Glomerular endothelial cell (primary cell): ENCODE data around the gene PPP1R14C. TPM values are rescaled to one million over a fixed set of nuclear protein-coding genes. Genes with fewer than 3 reads are reported as not detected.
"Not testable (repeated sequence)": the region's sequence is repeated elsewhere in the genome, so short reads cannot be mapped to it uniquely, and the experiment has no call there.

Source experiments
- DNase-seq: peaks from one replicate; pipeline ENCODE4 v3.0.0-alpha.2; 2011; ENCODE audit warnings: low read depth, low spot score; ENCODE audit errors: extremely low read depth
- total RNA-seq: library from RNA; depleted of rRNA; stranded (reverse); fragments of >200 nt; gene quantifications from 2 replicates; pipeline ENCODE4 v1.2.3, GENCODE V29; 2015

Gene PPP1R14C
- total RNA-seq, 1 donor from 2014 or later: 3.0 TPM

DNA sequence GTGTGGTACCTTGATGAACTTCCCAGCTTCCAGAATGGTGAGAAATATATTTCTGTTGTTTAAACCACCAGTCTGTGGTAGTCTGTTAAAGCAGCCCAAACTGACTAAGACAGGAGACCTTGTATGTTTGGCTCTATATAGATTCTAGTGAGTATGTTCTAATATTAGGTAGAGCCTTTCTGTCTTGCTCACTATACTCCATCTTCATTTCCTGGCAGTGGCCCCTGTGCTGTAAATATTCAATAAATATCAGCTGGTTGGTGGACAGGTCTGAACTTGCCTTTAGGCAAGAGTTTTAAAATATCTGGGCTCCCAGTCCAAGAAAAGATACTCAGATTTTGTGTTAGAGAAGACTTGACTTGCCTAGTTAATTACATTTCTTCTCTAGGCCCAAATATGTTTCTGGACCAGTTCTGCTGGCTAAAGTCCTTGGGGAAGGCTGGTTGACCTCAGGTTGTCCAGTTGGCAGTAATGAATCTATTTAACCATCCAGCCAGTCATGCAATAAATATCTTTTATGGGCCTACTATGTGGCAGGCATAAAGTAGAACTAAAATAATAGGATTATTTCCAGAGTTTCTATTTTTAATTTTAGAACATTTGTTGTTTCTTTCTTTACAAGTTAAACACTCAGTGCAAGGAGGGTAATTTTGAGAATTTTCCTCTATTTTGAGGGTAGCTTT lies 22.3 kb downstream of the PPP1R14C start:
- no peak for DNase-seq

DNA sequence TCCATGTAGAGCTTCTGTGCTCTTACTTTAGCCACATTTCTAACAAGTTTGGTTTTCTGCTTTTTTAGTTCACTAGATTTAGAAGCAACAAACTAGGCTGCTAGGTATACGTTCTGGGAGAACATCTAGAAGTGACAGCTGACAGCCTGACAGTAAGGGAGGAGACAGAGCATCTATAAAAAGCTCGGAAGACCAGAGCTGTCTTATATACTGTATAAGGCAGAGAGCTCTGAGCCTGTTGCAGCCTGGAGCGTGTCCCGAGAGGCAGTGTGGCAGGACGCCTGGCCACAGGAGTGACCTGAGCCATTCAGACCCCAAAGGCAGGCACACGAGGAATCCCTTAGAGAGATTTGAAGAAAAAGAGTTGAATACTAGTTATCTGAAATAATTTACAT lies 24.6 kb downstream of the PPP1R14C start:
- no peak for DNase-seq

DNA sequence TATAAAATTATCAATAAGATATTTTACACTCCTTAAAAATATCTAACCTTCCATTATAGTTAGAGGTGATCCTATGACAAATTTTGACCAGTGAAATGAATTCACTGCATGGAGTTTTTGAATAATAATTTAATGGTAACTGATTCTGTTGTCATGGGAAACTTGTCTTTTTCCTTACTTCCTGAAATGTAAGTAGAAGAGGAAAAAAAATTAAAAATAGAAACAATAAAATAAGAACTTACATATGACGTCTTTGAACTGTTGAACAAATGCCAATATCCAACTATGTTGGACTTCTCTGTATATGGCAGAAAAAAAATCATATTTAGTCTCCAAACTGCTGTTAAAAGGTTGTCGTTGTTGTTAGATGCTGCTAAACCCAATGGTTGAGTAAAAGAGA lies 26.3 kb downstream of the PPP1R14C start:
- DNase-seq: no peak

DNA sequence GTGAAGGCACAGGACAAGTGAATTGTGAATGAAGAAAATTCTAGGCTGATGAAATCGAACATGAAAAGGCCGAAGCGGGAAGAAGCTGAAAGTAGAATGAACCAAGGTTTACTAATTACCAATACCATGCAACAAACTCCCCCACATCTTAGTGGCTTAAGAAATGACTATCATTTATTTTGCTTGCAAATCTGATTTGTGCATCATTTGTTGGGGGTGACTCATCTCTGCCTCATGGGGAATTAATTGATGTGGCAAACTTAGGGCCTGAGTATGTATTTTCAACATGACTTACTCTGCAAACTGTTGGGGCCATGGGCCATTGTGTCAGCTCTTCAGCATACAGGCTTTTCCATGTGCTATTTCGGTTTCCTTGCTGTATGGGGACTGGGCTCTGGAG lies 26.8 kb downstream of the PPP1R14C start:
- no peak for DNase-seq

DNA sequence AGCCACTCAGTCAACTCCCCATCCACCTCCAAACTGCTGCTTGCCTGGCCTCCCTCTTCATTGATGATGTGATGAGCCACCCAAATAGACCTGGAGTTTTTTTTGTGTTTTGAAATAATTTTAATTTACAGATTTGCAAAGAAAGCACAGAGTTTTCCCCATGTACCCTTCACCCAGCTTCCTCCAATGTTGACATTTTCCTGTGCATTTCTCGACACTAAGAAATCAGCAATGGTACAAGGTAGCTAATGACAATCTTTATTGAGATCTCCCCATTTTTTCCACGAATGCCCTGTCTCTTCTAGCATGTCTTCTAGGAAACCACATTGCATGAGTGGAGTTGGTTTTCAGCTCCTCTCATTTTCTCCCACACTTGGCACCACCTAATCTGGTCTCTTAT lies 30.1 kb downstream of the PPP1R14C start:
- no peak for DNase-seq

DNA sequence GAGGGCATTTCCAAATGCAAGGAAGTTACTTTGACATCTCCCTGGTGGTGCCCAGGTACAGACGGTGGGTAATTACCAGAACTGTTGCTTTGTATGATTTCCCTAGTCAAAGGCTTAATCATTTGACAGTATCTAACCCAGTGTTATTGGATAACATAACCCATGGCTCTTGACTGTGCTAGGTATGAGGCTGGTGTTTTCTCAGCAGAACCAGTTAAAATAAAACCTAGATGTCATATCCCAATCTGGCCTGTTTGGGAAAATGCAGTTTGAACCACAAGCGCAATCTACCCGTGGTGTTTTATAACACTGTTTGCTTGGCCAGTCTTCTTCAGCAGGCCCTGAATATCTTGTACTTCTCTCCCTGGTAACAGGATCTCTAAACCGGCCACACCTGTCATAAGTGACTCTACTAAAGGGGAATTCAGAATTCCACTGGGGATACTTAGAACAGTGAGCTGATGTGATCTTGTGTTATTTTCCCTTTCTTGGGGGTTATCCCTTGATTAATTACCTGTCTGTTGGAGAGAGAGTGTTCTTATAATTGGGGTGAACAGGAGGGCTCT lies 32.8 kb downstream of the PPP1R14C start:
- no peak for DNase-seq

DNA sequence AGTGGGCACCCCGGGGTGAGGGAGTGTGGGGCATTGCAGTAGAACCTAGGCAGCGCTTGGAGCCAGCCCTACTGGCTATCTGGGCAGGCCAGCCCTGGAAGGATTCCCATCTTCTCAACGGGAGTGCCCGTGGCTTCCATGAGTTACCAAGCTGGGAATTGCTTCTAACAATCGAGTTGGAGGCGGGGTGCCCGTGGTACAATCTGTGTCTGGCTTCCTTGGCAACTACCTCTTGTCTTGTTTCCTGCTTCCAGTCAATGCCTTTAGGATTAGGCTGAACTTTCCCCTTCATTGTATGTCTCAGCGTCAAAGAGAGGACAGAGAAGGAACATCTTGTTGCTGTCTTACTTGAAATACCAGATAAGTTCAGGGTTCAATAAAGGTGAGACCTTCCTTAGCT lies 33.3 kb downstream of the PPP1R14C start:
- DNase-seq: no peak

DNA sequence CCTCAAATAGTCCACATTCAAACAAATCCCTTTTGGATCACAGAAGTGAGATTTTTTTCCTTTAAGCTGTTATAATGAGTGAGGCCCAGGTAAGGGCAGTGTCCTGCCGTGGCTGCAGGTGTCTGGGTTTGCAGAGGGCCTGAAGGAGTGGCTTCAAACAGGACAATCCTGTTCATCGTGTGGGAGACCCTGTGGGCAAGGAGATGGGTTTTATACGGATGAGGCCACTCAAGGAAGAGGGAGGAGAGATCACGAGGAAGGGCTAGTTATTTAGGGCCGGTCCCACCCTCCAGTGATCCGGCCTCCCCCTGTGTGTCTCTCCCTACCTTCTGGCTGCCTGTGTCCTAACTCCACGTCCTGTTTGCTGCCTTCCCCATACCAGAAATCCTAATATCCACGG lies 33.8 kb downstream of the PPP1R14C start:
- DNase-seq: no peak

DNA sequence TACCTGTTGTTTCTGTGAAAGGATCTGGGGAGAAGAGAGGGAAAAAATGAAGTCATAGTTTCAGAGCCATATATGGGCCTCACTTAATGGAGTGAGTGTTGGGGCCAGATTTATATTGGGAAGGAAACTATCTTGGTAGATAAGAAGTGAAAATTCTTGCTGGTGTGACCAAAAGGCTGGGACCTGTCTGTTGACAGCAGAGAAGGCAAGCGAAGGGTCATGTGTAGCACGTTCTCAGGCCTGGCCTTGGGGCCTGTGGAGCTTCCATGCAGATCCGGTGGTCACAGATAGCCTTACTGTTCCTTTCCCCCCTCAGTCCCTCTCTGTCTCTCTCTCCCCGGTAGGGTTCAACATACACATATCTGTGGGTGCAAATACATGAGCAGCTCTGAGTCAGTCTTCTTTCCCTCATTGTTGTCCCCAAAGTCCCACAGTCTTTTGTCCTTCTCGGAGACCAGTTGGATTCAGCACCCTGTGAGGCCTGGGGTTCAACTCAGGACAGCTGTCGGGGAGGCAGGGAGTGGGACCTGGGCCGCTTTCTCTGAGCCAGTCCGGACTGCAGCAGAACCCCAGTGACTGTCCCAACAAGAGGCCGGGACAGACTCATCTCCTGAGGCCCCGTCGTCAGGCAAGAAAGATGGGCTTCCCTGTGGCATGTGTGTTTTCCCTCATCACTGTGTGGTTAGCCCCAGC lies 34.6 kb downstream of the PPP1R14C start:
- no peak for DNase-seq

DNA sequence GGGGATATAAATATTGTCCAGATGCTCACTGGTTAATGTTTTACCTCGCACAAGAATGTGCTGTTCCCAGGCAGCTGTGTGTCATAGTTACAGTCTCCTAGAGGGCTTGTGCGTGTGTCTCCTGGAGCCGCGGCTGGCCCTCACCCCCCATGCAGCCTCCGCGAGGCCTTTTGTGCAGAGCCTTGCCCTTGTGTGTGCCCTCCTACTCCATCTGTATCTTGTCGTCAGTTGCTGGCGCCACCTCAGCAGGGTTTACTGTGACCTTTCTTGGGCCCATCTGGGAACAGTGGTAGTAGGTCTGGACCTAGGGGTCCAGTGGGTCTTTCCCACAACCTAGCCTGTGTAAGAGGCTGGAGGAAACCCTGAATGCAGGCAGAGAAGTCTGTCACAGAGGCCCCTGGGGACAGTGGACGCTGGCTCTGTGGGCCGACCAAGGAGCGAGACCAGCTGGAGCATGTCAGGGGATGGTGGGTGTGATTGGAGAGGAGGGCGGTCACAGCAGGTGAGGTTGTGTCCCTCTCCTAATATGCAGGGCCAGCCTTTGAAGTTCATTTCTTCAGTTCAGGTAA lies 35.2 kb downstream of the PPP1R14C start:
- no peak for DNase-seq

DNA sequence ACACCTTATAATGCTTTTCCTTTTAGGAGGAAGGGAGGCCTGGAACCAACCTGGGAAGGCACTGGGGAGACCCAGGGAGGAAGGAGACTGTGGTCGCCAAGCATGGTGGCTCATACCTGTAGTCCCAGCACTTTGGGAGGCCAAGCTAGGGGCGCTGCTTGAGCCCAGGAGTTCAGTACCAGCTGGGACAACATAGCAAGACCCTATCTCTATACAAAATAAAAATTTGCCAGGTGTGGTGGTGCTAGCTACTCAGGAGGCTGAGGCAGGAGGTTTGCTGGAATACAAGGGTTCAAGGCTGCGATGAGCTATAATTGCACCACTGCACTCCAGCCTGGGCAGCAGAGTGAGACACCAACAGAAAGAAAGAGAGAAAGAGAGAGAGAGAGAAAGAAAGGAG lies 36.2 kb downstream of the PPP1R14C start:
- no peak for DNase-seq

DNA sequence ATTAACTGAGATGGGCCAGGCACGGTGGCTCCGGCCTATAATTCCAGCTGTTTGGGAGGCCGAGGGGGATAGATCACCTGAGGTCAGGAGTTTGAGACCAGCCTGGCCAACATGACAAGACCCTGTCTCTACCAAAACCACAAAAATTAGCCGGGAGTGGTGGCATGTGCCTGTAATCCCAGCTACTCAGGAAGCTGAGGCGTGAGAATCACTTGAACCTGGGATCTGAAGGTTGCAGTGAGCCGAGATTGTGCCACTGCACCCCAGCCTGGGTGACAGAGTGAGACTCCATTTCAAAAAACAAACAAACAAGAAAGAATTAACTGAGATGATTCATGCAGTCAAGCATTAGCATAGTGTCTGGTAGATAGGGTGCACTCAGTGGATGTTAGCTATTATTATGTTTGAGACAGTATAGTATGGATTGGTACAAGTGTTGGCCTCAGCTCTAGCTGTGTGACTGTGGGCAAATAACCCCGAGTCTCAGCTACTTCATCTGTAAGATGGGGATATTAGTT lies 37.1 kb downstream of the PPP1R14C start:
- not testable (repeated sequence) for DNase-seq

DNA sequence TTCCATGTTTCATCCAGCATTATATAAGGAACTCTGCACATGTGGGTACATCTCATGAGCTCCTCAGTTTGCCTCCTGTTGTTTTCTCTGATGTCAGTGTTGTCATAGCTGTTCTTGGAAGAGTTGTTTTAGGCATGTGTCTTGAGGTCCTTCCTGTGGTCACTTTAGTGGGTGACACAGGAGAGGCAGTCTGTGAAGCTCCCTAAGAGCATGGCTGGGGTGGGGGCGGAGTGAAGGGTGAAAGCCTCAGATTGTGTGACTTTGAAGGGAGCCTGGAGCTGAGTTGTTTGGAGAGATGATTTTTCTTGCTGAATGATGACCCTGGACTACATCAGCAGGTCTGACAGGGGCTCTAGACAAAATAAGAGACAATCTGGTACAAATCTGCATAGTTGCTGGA lies 37.7 kb downstream of the PPP1R14C start:
- DNase-seq: no peak

DNA sequence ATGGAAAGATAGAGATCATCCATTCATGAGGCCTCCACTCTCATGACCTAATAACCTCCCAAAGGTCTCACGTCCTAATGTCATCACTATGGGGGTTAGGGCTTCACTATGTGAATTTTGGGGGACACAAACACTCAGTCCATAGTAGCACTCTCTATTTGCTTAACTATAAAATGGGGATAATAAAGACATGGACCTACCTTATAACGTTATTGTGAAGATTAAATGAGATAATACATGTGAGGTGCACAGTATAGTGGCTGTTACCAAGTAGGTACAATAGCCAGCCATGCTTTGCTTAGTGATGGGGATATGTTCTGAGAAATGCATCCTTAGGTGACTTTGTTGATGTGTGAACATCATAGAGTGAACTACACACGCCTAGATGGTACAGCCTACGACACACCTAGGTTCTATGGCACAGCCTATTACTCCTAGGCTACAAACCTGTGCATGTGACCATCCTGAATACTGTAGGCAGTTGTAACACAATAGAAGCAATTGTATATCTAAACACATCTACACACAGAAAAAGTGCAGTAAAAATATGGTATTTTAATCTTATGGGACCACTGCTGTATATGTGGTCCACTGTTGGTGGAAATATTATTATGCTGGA lies 39.7 kb downstream of the PPP1R14C start:
- no peak for DNase-seq

DNA sequence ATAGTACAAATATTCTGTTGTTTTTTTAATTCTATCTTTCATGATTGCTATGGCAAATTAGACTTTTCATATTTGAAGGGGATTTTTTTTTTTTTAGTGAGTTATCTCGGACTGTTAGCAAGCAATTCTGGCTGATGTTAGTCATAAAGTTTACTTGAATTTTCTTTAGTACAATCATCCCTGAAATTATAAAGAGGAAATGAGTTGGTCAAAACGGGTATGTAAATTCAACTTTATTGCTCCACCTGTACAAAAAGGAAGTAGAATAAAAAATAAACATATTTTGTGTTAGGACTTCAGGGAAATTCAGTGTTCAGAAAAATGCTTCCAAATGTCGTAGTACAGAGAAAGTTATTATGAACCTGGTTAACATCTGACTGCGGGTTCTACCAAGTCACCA lies 40.3 kb downstream of the PPP1R14C start:
- DNase-seq: no peak

DNA sequence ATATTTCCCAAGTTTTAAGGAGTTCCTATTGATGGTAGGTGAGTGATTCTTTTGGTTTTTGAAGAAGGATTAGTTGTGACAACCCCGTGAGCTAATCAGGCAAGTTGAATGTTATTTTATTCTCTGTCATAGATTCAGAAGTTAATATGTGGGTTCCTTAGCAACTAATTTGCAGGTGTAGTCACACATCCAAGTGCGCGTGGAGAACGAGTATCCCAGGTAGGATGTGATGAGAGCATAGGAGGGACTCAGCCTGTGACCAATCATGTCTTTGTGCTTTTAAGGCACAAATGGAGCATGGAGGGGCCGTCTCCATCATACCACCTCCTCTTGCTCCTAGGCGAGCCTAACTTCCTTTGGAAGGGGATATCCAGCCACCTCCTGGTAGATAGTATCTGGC lies 41.1 kb downstream of the PPP1R14C start:
- DNase-seq: no peak

DNA sequence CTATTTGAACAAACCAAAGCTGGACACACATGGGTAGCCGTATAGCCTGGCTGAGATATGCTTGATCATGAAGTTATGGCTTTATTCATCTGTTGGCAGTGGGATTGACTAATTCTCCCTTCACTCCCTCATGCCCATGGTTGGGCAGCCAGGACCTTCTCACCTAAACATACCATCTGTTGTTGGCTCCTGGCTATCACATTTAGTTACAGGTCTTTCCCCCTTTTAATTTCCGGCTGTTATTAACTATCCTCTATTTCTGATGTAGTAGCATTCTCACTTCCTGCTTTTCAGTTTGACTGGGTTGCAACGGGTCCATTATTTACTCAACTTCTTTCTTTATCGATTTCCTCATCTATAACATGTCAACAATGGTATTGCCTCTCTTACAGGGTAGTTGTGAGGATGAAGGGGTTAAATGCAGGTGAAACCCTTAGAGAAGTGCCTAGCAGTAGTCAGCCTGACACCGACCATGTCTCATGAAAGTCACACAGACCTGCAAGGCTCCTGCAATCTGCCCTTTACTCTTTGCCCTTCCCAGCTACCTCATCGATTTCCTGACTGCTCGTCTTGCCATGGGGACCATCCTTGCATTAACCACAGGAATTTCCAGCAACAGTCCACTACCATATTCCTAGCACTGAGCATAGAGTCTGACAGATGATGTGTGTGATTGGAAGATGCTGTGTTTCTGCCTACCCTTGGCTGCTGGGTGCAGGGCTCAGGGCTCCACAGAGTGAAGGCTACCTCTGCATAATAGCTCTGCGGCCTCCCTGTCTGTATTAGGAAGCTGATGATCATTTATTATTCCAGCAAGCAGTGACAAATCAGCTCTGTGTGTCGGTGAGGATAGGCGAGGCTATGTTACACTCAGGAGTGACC lies 42.2 kb downstream of the PPP1R14C start:
- DNase-seq: no peak

DNA sequence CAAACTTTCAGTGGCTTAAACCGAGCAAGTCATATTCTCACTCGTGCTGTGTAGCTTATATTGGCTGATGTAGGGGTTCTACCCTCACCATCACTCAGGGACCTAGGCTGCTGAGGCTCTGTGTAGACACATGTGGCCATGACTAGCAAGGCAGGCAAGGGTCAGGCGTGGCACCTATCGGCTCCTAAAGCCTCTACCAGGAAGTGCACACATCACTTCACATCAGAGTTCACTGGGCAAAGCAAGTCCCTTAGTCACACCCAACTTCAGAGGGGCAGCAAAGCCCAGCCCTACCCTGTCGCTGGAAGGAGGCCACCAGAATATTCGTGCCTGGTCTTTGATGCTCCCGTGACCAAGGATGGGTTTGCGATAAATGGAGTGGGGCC lies 42.9 kb downstream of the PPP1R14C start:
- DNase-seq: no peak

DNA sequence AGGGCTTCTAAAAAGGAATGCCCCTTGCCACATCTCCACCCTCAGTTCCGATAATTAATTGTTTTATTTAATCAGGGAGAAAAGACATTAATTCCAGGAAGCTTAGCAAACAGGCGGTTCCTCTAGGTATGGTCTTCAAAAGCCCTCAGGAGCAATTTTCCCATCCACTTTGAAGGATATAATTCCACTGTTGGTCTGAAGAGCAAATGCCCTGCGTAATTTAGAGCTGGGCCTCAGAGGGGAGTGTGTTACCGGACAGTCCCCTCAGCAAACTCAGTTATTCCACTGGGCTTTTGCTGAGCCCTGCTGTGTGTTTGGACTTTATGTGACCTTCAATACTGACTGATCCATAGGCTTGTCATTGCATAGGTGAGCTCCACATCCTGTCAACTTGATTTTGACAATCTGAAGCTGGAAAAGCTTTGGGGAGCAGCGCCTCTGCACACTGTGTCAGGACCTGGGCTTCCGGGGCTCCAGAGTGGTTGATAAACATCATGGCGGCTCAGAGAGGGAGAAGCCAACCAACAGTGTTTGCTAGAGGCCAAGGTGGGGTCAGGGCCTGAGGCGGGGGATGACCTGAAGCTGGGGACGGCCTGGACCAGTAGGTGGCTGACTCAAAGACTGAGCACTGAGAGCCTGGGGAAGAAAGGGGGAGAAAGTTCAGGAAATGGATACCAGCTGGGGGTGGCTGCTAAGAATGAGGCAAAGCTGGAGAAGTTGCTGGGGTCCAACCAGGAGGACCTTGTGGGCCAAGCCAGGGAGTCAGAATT lies 43.5 kb downstream of the PPP1R14C start:
- no peak for DNase-seq

DNA sequence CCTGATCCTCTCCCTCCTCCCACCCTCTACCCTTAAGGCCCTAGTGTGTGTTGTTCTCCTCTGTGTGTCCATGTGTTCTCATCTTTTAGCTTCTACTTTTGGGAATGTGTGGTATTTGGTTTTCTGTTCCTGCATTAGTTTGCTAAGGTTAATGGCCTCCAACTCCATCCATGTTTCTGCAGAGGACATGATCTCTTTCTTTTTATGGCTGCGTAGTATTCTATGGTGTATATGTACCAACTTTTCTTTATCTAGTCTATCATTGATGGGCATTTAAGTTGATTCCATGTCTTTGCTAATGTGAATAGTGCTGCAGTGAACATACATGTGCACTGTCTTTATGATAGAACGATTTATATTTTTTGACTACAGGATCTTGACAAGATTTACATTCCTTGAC lies 44.6 kb downstream of the PPP1R14C start:
- not testable (repeated sequence) for DNase-seq
